OCI-LY3 (cell line): Measurements from ENCODE around the gene FBXW9.

Experiments
- H2AFZ ChIP-seq: fragments of 200-600, 300-600 bp; shearing (Covaris generic); 2 replicates; pipeline ENCODE4 v1.6.0; 2014; ENCODE audit warnings: antibody characterized with exemption, low read depth, low read length
- H3K27ac ChIP-seq: fragments of 200-600, 300-600 bp; sonication (generic); 2 replicates; pipeline ENCODE4 v1.5.1; 2014; ENCODE audit warnings: mild to moderate bottlenecking, low read length, moderate library complexity, mixed read lengths
- H3K27me3 ChIP-seq: fragments of 200-600, 300-600 bp; sonication (generic); 2 replicates; pipeline ENCODE4 v1.6.1; 2014; ENCODE audit warnings: low read depth, low read length, mixed read lengths
- H3K36me3 ChIP-seq: fragments of 200-600, 300-600 bp; sonication (generic); replicated peaks from 2 replicates; pipeline ENCODE3; 2014; ENCODE audit warnings: low read depth, low read length, mixed read lengths
- H3K4me1 ChIP-seq: fragments of 300-600, 200-600 bp; sonication (generic); 2 replicates; pipeline ENCODE4 v1.6.1; 2014; ENCODE audit warnings: low read length, mixed read lengths
- H3K4me2 ChIP-seq: fragments of 200-600, 300-600 bp; sonication (generic); 2 replicates; pipeline ENCODE4 v1.6.1; 2014; ENCODE audit warnings: low read length, mixed read lengths
- H3K4me3 ChIP-seq: fragments of 300-600, 200-600 bp; sonication (generic); 2 replicates; pipeline ENCODE4 v1.5.1; 2014; ENCODE audit warnings: antibody characterized with exemption, mild to moderate bottlenecking, low read length, moderate library complexity
- H3K79me2 ChIP-seq: fragments of 300-600, 200-600 bp; shearing (Covaris generic); 2 replicates; pipeline ENCODE4 v1.6.1; 2014; ENCODE audit warnings: mild to moderate bottlenecking, low read length, mixed read lengths
- H3K9ac ChIP-seq: fragments of 300-600, 200-600 bp; shearing (Covaris generic); 2 replicates; pipeline ENCODE4 v1.6.0; 2014; ENCODE audit warnings: mild to moderate bottlenecking, low read length, moderate library complexity
- H3K9me3 ChIP-seq: fragments of 200-600, 300-600 bp; shearing (Covaris generic); 2 replicates; pipeline ENCODE4 v1.6.1; 2014; ENCODE audit warnings: low read length, mixed read lengths; ENCODE audit not compliant: insufficient read depth
- H4K20me1 ChIP-seq: fragments of 200-600, 300-600 bp; sonication (generic); 2 replicates; pipeline ENCODE4 v1.6.1; 2016; ENCODE audit warnings: low read length, mixed read lengths; ENCODE audit not compliant: insufficient read depth
- CTCF ChIP-seq: fragments of 200-600, 300-600 bp; sonication (generic); IDR thresholded peaks from 2 replicates; pipeline ENCODE4 v1.5.1; 2014; ENCODE audit warnings: antibody characterized with exemption, low read length, low read depth
- EZH2phosphoT487 ChIP-seq: fragments of 200-600 bp; shearing (Covaris generic); IDR thresholded peaks from 2 replicates; pipeline ENCODE4 v1.6.1; 2018; ENCODE audit warnings: antibody characterized with exemption, mixed run types, low read depth

Gene FBXW9

GRCh38 chr19:12664406-12665280 lies 31.8 kb downstream of the FBXW9 start:
- Histone ChIP-seq H3K9ac (peak overlapping the region; percentile 56; the same call in 1 of the 2 replicates), H3K27me3 (no peaks in the 10 kb centered on the region), H3K79me2 (peaks cover 65% of the 10 kb centered on the region), H3K9me3 (no peaks in the 10 kb centered on the region), H3K27ac (peak overlapping the region; percentile 85), H4K20me1 (no peaks in the 10 kb centered on the region), H3K4me2 (peak overlapping the region; percentile 83), H3K4me3 (peak overlapping the region; percentile 91), H3K36me3 (peaks cover 45% of the 10 kb centered on the region), H2AFZ (no peak overlapping the region), H3K4me1 (peaks cover 30% of the 10 kb centered on the region)
- TF ChIP-seq EZH2phosphoT487 (no peak), CTCF (no peak)

GRCh38 chr19:12660980-12661379 lies 35.5 kb downstream of the FBXW9 start:
- Histone ChIP-seq H2AFZ (no peak overlapping the region), H3K9me3 (no peaks in the 10 kb centered on the region), H3K36me3 (peaks cover 73% of the 10 kb centered on the region), H3K4me2 (no peak overlapping the region), H4K20me1 (peaks cover 6% of the 10 kb centered on the region; the same call in 1 of the 2 replicates), H3K4me3 (no peak overlapping the region), H3K27me3 (no peaks in the 10 kb centered on the region), H3K4me1 (peaks cover 15% of the 10 kb centered on the region), H3K79me2 (peaks cover 46% of the 10 kb centered on the region), H3K27ac (no peak overlapping the region), H3K9ac (no peak overlapping the region)
- no peak for TF ChIP-seq EZH2phosphoT487
- no peak for TF ChIP-seq CTCF

GRCh38 chr19:12657966-12658365 lies 38.5 kb downstream of the FBXW9 start:
- no peaks in the 10 kb centered on the region for H3K4me1 ChIP-seq
- H3K79me2 ChIP-seq = peaks cover 26% of the 10 kb centered on the region
- H3K36me3 ChIP-seq = peaks cover 68% of the 10 kb centered on the region
- H3K27me3 ChIP-seq = no peaks in the 10 kb centered on the region
- 0 out of 2 replicates have a peak, but pooled peaks have one; percentile 6 for TF ChIP-seq CTCF
- TF ChIP-seq EZH2phosphoT487 = no peak
- no peak overlapping the region for H3K9ac ChIP-seq
- no peak overlapping the region for H3K4me2 ChIP-seq
- H2AFZ ChIP-seq = no peak overlapping the region
- peaks cover 14% of the 10 kb centered on the region for H4K20me1 ChIP-seq
- H3K4me3 ChIP-seq = no peak overlapping the region
- H3K27ac ChIP-seq = no peak overlapping the region
- no peaks in the 10 kb centered on the region for H3K9me3 ChIP-seq

- peaks cover 26% of the 10 kb centered on the region for H3K79me2 ChIP-seq
- H4K20me1 ChIP-seq = peaks cover 14% of the 10 kb centered on the region
- TF ChIP-seq CTCF (no peak), EZH2phosphoT487 (no peak)
- no peaks in the 10 kb centered on the region for H3K27me3 ChIP-seq
- H3K27ac ChIP-seq = no peak overlapping the region
- H3K36me3 ChIP-seq = peaks cover 67% of the 10 kb centered on the region
- no peak overlapping the region for H3K4me3 ChIP-seq
- H3K4me2 ChIP-seq = no peak overlapping the region
- H2AFZ ChIP-seq = no peak overlapping the region
- H3K4me1 ChIP-seq = no peaks in the 10 kb centered on the region
- H3K9ac ChIP-seq = no peak overlapping the region
- H3K9me3 ChIP-seq = no peaks in the 10 kb centered on the region
Observed at GRCh38 chr19:12656899-12657571, 39.4 kb downstream of the FBXW9 start.
